HG02938 (cell line): ENCODE measurements around the gene RSAD1.

ENCODE experiments used
- ATAC-seq: cut with Tn5 transposase; IDR thresholded peaks from one replicate; pipeline ENCODE4 v1.9.1; 2021; ENCODE audit warnings: mild to moderate bottlenecking, moderate library complexity; ENCODE audit not compliant: unreplicated experiment

RSAD1 gene

GRCh38 chr17:50478391-50479381 lies at the start of gene RSAD1:
Gene RSAD1, plus strand, starts transcription at chr17:50478860. Its CDS starts 25 bp downstream, at chr17:50478885.
- ATAC-seq, result peak; percentile 81

GRCh38 chr17:50429793-50430192 lies 48.9 kb upstream of the RSAD1 start:
- no peak for ATAC-seq

- no peak for ATAC-seq
These were observed 47.6 kb upstream of the RSAD1 start for GRCh38 chr17:50430821-50431618.

- no peak for ATAC-seq
These were observed 46.4 kb upstream of the RSAD1 start for GRCh38 chr17:50432125-50432762.

- no peak for ATAC-seq
These were observed 41.3 kb upstream of the RSAD1 start for GRCh38 chr17:50437409-50437808.

- no peak for ATAC-seq
These were observed 39.7 kb upstream of the RSAD1 start for GRCh38 chr17:50439008-50439407.

- no peak for ATAC-seq
These were observed 38.4 kb upstream of the RSAD1 start for GRCh38 chr17:50440172-50440837.

GRCh38 chr17:50440838-50441829 lies 37.5 kb upstream of the RSAD1 start:
- ATAC-seq, result no peak

- ATAC-seq, result no peak
These were observed 35.1 kb upstream of the RSAD1 start for GRCh38 chr17:50443505-50443974.

- ATAC-seq, result no peak
These were observed 33.6 kb upstream of the RSAD1 start for GRCh38 chr17:50444841-50445715.

- no peak for ATAC-seq
These were observed 32.8 kb upstream of the RSAD1 start for GRCh38 chr17:50445730-50446325.

- no peak for ATAC-seq
These were observed 30.6 kb upstream of the RSAD1 start for GRCh38 chr17:50447870-50448595.

GRCh38 chr17:50448643-50449042 lies 30.0 kb upstream of the RSAD1 start:
- no peak for ATAC-seq

GRCh38 chr17:50451943-50452629 lies 26.6 kb upstream of the RSAD1 start:
- ATAC-seq, result no peak

GRCh38 chr17:50452630-50453300 lies 25.9 kb upstream of the RSAD1 start:
- no peak for ATAC-seq

GRCh38 chr17:50453901-50454300 lies 24.8 kb upstream of the RSAD1 start:
- no peak for ATAC-seq
